Panc1 (cell line): ENCODE data around the gene LGR5.

Source experiments
- POLR2AphosphoS5 ChIP-seq: IDR thresholded peaks from 2 replicates; pipeline ENCODE4 v1.6.1; 2012; ENCODE audit warnings: mild to moderate bottlenecking, low read depth, low read length, moderate library complexity
- REST ChIP-seq, 2 experiments: IDR thresholded peaks; 2 replicates each; pipeline ENCODE4 v1.6.1; 2011 to 2012; ENCODE audit warnings: low read depth in 2 of 2, control low read depth in 1 of 2, low read length in 1 of 2, mild to moderate bottlenecking in 1 of 2, moderate library complexity in 1 of 2; ENCODE audit not compliant: insufficient read depth in 1 of 2
- SIN3A ChIP-seq: IDR thresholded peaks from 2 replicates; pipeline ENCODE4 v1.6.1; 2012; ENCODE audit warnings: low read depth, mild to moderate bottlenecking, low read length, moderate library complexity, borderline replicate concordance; ENCODE audit not compliant: insufficient read depth
- TF ChIP-seq, protein P1 (sequence below): fragments of 450-650 bp; IDR thresholded peaks from 2 replicates; pipeline ENCODE4 v1.5.1; 2017; ENCODE audit warnings: mild to moderate bottlenecking

DNA sequence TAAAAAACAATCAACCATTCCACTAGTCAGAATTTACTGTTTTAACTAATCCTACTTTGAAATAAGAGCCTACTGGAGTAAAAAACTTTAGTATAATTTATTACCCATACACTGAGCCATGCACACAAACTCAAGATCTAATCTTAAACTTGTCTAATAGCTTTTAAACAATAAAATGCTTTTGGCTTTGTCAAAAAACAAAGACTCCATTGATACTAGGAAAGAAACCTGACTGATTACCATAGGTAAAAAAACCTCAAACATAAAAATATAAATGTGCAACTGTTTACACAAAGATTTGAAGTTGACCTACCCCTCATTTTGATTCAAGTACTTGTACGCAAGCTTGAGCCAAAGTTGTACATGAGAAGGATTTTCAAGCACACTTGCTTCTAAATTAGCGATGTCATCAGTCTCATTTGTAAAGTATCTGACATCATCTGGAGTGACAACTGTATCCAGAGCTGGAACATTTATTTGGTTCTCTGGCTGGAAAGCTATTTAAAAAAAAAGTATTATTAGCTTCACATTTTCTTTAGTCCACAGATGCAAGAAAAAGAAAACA is 187.9 kb downstream of the LGR5 start:
- TF ChIP-seq, protein P1, sequence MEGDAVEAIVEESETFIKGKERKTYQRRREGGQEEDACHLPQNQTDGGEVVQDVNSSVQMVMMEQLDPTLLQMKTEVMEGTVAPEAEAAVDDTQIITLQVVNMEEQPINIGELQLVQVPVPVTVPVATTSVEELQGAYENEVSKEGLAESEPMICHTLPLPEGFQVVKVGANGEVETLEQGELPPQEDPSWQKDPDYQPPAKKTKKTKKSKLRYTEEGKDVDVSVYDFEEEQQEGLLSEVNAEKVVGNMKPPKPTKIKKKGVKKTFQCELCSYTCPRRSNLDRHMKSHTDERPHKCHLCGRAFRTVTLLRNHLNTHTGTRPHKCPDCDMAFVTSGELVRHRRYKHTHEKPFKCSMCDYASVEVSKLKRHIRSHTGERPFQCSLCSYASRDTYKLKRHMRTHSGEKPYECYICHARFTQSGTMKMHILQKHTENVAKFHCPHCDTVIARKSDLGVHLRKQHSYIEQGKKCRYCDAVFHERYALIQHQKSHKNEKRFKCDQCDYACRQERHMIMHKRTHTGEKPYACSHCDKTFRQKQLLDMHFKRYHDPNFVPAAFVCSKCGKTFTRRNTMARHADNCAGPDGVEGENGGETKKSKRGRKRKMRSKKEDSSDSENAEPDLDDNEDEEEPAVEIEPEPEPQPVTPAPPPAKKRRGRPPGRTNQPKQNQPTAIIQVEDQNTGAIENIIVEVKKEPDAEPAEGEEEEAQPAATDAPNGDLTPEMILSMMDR = no peak
- TF ChIP-seq SIN3A (no peak), REST (IDR thresholded peaks at IDR 0.05; ENCODE audit: insufficient read depth in 1 of 2, low read depth in 2 of 2, low read length in 1 of 2) (no peak), POLR2AphosphoS5 (no peak)
